HG03439 (cell line): Measurements from ENCODE around the gene PRDM5.

Experiments
- ATAC-seq: cut with Tn5 transposase; IDR thresholded peaks from one replicate; pipeline ENCODE4 v1.9.1; 2021; ENCODE audit warnings: mild to moderate bottlenecking, moderate library complexity; ENCODE audit not compliant: unreplicated experiment

The PRDM5 gene

GRCh38 chr4:120716346-120716745, 206.2 kb downstream of the PRDM5 start:
- no peak for ATAC-seq

GRCh38 chr4:120714417-120715010, 208.0 kb downstream of the PRDM5 start:
- no peak for ATAC-seq

DNA sequence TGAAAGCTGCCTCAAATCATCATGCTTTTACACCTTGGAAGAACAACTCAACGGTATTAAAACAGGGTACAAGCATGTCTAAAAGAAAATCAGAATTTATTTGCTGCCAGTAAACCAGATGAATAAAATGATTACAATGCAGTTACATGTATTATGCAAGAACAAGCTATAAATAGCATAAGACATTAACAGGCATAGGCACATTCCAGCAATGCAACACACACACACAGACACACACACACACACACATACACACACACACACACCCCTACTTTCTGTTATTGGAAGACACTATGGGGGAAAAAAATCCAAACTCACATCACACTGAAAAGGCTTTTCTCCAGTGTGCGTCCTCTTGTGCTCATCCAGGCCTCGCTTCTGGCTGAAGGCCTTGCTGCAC, 212.5 kb downstream of the PRDM5 start:
- ATAC-seq: no peak

DNA sequence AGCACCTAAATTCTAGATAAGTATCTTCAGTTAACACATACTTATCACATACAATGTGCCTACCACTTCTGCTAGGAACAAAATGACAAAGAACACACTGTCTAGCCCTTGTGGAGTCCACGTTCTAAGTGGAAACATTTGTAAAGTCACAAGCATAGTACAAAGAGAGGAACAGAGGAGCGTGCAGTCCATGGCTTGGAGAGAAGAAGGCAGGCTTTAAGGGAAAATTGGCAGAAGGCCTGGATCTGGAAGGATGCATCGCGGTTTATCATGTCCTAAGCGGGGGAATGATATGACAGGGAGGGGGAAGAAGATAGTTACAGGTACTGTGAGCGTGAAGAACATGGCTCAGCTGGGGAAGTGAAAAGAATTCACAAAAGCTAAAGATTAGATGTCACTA, 218.0 kb downstream of the PRDM5 start:
- ATAC-seq: no peak

GRCh38 chr4:120703908-120704307, 218.6 kb downstream of the PRDM5 start:
- no peak for ATAC-seq

DNA sequence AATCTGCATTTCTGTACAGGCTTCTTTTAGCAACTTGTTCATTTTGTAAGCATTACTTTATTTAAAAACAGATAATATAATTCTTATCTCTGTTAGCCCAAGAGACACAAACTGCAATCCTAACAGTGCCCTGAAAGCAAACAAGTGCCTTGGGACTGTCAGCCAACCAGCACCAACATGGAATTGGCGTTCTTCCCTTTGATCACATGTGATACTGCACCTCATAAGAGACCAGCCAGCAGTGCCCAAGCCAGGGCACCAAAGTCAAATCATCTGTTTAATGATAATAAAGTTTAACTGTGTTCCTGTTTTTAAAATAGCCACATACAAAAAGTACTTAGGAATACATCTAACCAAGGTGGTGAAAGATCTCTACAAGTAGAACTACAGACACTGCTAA, 223.2 kb downstream of the PRDM5 start:
- ATAC-seq: no peak

GRCh38 chr4:120694973-120695372, 227.6 kb downstream of the PRDM5 start:
- no peak for ATAC-seq

- no peak for ATAC-seq
Observed at GRCh38 chr4:120693816-120694215, 228.7 kb downstream of the PRDM5 start.

DNA sequence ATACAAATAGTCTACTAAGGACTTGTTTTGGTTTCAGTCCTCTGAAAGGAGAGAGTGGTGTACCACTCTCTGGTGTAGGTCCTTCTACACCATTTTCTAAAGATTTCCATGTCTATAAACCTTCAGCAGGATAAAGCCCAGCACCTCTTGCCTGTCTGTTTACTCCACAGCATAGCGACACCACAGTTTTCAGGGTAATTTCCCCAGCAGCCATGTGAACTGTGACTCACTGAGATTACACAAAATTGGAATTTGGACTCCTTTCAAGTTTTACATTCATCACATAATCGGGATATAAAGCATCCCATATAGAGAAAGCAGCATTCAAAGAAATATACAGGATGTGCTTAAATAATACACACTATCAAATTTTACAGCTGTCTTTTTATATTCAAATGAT, 229.6 kb downstream of the PRDM5 start:
- no peak for ATAC-seq

GRCh38 chr4:120691536-120691935, 231.0 kb downstream of the PRDM5 start:
- ATAC-seq: no peak

- no peak for ATAC-seq
Observed at GRCh38 chr4:120691106-120691505, 231.4 kb downstream of the PRDM5 start.

- no peak for ATAC-seq
Observed at GRCh38 chr4:120688791-120689190, 233.7 kb downstream of the PRDM5 start.

DNA sequence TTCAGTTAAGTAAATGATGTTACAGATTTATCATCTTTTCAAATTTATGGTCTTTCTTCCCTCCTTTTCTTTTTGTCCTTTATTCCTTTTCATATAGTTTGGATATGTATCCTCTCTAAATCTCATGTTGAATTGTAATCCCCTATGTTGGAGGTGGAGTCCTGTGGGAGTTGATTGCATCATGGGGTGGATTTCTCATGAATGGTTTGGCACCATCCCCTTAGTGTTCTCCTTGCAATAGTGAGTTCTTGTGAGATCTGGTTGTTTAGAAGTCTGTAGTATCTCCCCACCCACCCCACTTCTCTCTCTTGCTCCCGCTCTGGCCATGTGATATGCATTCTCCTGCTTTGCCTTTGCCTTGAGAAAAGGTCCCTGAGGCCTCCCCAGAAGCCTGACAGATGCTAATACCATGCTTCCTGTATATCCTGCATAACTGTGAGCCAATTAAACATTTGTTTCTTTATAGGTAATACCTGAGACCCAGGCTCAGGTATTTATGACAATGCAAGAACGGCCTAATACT, 236.7 kb downstream of the PRDM5 start:
- no peak for ATAC-seq

- no peak for ATAC-seq
Observed at GRCh38 chr4:120683897-120684540, 238.5 kb downstream of the PRDM5 start.

GRCh38 chr4:120682981-120683380, 239.5 kb downstream of the PRDM5 start:
- ATAC-seq: no peak

DNA sequence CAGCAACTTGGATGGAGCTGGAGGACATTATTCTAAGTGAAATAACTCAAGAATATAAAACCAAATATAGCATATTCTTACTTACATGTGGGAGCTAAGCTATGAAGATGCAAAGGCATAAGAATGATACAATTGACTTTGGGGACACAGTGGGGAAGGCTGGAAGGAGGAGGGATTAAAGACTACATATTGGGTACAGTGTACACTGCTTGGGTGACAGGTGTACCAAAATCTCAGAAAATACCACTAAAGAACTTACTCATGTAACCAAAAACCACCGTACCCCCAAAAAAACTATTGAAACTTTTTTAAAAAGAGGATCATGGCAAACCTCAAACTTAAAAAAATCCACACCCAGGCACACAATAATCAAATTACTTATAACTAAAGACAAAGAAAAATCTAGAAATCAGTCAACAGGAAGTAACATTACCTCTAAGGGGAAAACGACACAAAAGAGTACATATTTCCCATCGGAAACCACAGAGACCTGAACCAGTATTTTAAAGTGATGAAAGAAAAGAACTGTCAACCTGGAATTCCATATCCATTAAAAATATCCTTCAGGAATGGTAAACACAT, 241.8 kb downstream of the PRDM5 start:
- ATAC-seq: no peak

DNA sequence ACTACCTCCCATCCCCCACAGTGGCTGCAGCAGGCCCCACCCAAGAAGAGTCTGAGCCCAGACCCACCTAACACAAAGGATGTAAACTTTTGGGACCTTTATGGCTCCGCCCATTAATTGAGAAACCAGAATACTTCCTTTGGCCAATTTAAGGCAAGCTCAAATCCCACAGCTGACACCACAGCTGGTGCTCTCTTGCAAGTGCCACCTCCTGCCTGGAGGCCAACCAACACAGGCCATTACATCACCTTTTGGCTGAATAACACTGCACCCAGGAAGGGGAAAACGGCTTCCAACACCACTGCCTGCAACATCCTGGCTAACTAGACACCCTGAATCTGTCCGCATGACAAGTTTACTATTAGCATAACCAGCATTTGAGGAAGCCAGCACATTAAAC, 248.8 kb downstream of the PRDM5 start:
- ATAC-seq: no peak

- no peak for ATAC-seq
Observed at GRCh38 chr4:120672558-120673147, 249.9 kb downstream of the PRDM5 start.

DNA sequence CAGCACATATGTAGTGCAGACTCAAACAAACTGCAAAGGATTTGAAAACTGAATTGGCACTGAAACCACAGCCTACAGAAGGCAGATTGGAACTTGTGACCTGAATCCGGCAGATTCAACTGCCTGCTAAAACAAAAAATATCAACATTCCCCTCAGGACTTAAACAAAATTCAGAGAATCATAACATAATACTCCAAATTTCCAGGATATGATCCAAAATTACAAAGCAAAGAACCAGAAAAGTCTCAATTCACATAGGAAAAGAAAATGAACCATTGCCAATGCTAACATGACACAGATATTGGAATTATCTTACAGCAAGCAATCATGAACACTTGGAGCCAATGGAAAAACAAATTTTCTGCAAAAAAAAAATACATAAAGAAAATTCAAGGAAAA, 250.4 kb downstream of the PRDM5 start:
- ATAC-seq: no peak

DNA sequence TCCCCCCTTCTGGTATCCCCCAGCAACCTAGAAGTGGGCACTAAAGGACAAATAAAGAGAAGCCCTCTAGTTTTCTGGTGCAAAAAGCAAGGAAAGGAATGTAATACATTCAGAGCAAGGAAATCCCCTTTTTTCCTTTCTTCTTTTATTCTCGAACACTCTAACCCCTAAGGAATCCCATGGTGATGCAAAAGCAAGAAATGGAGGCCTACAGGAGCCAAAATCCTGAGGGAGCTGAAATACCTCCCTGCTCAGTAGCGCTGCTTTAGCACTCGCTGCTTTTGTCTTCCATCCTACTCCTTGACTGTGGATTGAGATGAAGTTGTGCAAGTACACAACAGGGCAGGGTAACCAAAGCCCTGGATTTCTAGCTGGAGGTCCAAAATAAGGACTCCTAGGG, 251.0 kb downstream of the PRDM5 start:
- ATAC-seq: no peak

DNA sequence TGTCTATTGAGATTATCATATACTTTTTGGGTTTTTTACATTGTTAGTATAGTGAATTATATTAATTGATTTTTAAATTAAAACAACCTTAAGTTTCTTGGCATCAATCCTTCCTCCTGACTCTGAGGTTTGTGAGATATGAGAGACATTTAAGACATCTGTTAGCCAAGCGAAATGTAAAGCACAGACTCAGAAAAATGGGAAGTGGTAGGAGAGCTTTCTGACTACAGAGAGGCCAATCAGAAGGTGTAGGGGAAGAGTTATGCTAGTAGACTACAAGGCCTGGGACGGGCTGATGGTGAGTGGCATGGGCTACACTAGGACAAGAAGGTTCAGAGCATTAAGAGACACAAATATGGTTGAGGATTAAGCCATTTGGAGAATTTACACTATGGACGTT, 255.4 kb downstream of the PRDM5 start:
- no peak for ATAC-seq

DNA sequence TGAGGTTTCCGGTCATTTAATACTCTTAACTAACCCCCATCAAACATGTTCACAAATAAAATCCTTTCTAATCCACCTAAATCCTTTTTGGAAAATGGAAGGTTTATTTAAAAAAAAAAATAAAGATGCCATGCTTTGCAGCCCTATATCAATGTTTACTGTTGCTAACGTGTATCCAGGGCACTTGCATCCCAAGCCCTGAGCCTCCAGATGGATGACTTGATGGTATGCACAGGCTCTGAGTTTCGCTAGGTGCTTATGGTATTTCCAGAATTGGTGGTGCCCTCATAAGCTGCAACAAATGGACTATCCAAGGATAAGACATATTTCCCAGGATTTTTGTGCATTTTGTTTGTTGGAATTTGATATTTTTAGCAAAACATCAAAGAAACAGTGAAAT, 257.7 kb downstream of the PRDM5 start:
- no peak for ATAC-seq
